ENCODE measurements around the gene DEPDC4. TPM values are rescaled to one million over a fixed set of nuclear protein-coding genes. Genes with fewer than 3 reads are reported as not detected.

DEPDC4 gene
- polyA plus RNA-seq, 1 donor: 7.2 TPM

DNA sequence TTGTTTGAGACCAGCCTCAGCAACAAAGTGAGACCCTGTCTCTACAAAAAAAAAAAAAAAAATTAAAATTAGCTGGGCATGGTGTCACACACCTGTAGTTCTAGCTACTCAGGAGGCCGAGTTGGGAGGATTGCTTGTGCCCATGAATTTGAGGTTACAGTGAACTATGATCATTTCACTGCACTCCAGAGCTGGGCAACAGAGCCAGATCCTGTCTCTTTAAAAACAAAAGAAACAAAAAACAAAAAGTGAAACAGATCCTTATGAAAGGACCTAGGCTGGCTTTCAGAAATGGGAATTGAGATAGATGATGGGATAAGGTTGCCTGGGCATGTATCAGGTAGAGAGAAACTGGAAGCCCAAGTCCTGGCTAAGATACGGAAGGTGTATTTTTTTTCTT is 52.4 kb downstream of the DEPDC4 start:
- DNase-seq: no peak

DNA sequence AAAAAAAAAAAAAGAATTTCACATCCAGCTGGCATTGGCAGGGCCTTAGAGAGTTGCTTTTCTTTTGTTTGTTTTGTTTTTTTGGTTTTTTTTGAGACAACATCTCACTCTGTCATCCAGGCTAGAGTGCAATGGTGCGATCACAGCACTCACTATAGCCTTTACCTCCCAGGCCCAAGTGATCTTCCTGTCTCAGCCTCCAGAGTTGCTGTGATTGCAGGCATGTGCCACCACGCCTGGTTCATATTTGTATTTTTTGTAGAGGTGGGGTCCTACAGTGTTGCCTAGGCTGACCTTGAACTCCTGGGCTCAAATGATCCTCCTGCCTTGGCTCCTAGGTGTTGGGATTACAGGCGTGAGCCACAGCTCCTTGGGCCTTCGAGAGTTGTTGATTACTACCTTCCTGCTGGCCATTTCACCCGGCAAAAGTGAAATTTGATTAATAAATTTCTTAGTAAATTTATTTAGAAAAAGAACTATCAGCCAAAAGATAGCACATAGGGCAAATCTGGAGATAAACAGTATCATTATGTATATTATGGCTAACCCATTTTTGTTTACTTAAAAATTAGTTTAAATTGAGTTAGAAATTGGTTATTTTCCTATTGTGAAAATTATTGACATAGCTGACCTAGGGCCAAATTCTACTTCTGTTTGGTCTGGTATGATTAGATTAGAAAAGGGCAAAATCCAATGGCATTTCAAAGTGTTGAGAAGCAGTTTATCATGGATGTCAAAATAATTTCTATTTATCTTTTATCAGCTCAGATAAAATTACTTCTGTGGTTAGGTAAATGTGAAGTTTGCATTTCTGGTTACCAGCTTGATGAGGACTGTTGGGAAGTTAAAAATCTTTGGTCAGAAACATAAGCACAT is 53.6 kb downstream of the DEPDC4 start:
- no peak for DNase-seq

DNA sequence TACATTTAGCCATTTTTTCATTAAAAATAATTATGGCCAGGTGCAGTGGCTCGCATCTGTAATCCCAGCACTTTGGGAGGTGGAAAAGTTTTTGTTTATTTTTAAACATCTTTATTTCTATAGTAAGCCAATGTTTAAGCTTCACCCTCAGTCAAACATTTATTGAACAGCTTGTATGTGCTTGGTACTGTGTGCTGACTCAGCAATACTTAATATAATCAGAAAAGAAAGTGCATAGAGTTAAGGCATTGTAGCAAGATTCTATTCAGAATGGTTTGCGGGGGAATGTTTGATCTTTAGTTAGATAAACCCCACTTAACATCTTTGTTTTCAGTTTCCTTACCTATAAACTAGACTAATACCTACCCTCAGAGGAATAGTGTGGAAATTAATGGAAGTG is 55.2 kb downstream of the DEPDC4 start:
- DNase-seq: no peak

DNA sequence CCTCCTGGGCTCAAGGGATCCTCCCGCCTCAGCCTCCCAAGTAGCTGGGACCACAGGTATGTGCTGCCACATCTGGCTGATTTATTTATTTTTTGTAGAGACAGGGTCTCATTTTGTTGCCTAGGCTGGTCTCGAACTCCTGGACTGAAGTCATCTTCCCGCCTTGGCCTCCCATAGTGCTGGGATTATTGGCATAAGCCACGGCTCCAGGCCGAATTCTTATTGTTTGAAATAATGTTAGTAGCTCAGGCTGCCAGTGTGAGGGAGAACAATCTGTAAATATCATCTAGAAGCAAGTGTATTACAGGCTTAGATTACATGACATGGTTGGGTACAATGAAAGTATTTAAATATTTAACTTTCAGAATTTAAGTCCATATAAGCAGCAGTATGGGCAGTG is 58.0 kb downstream of the DEPDC4 start:
- DNase-seq: no peak

DNA sequence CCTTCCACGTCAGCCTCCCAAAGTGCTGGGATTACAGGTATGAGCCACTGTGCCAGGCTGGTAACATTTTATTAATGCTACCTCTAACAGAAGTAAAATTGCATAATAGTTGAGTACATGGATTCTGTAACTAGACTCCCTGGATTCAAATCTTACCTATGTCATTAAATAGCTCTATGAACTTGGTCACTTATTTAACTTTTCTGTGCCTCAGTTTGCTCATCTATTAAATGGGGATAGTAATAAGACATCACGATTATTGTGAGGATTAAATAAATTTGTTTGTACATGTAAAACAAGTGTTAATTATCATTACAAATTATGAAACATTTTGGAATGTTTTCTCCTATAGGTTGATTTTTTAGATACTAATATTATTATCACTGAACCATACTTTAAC is 59.6 kb downstream of the DEPDC4 start:
- no peak for DNase-seq

DNA sequence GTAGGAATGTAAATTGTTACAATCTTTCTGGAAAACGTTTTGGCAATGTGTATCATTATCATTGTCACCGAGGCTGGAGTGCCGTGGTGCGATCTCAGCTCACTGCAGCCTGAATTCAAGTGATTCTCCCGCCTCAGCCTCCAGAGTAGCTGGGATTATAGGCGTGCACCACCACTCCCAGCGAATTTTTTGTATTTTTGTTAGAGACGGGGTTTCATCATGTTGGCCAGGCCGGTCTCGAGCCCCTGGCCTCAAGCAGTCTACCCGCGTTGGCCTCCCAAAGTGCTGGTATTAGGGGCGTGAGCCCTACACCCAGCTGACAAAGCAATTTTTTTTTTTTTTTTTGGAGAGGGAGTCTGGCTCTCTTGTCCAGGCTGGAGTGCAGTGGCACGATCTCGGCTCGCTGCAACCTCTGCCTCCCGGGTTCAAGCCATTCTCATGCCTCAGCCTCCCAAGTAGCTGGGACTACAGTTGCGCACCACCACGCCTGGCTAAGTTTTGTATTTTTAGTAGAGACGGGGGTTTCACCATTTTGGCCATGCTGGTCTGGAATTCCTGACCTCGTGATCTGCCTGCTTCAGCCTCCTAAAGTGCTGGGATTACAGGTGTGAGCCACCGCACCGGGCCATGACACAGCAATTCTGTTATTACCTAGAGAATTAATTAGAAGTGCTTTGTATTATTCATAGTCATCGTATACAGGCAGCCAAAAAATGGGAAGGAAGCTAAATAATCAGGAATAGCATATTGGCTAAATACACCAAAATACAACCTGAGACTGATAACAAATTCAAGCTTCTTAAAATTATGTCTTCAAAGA is 65.1 kb downstream of the DEPDC4 start:
- DNase-seq: no peak

DNA sequence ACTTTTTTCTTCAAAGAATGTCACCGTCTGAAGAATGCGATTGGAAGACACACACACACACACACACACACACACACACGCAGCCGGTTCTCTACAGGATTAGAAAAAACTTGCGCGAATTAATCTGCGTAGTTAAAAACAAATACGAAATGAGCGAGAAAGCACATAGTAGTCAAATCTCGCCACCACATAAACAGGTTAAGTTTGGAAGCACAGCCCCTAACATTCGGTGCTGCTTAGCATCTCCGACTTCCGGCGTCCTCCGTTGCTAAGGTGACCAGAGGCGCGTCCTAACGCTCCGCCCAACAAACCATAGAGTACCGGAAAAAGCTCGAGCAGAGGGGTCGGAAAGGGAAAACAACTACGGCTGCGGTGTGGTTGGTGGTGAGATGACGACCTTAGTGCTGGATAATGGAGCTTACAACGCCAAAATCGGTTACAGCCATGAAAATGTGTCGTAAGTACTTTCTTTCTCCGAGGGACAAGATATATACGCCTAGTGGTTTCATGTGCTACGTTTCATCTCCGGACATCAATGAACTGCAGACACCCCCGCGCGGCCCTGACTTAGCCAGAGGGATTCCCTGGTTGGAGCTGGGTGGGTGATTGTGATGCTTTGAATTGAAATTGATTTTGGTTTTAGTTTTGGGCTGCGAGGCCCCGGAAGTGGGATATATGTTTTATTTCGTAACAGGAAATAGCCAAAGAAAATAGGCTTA is 66.3 kb downstream of the DEPDC4 start, which contains the start of gene ACTR6:
Gene ACTR6 (plus strand): TSS at position 353 of the 719 bp plus-strand sequence. CDS start 37 bp downstream, at position 390.
- DNase-seq: peak; percentile 98

DNA sequence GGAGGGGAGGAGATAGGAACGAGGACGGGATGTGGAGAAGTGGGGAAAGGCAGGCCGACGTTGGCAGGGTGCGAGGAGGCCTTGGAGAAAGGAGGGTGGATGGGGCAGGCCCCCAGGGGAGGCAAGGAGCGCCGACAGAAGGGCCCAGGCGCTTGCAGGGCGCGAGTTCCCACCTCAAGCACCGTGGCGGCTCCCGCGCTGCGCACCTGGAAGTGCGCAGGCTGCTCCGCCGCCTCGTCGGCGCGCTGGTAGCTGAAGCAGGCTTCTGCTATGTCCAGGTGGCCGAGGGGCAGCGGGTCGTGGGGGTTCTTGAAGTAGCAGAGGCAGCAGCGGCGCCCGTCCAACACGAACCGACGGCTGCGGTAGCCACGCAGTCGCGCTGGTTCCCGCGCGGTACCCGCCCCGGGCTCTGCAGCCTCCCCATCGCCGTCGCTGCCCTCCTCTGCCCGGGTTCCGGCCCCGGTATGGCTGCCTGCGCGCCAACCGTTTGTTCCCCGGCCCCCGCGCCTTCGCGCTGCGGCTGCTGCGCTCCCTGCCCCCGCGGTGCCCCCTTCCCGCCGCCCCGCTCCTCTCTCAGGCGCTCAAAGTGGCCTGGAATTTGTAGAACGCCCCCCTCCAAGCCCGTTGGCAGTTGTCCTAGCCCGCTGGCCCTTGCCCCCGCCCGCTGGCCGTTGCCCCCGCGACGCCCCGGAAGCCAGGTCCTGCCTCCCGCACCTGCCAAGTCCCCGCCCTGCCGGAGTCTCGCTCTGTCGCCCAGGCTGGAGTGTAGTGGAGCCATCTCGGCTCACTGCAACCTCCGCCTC is 67.3 kb downstream of the DEPDC4 start:
- peak; percentile 45 for DNase-seq

DNA sequence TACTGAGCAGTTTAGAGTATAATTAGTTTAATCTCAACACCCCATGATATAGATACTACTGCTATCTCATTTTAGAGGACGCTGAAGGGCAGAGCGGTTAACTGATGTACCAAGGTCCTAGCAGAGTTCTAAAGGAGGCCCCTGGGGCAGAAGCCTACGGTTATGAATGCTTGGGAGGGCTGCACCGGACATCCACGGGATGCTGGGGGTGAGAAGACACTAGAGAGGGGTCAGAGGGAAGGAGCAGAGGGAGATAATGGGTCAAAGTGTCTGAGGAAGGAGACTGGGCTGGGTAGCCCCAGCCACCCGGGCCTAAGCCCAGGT is 67.9 kb downstream of the DEPDC4 start:
- DNase-seq: no peak

DNA sequence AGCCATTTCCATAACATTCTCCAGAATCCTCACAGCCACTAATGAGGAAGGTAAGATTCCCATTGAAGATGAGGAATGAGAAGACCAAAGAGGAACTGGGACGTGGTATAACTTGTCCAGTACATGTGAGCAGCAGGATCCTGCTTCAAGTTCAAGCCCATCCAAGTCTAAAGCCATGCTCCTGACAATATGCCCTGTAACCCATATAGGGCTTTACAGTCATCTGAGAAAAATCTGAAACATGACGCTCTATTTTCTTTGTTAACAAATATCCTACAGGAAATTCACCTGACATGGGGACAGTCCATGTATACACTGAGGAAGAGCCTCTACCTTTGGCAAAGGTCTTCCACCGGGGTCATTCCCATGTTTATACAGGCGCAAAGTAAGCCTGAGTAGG is 69.4 kb downstream of the DEPDC4 start:
- no peak for DNase-seq

DNA sequence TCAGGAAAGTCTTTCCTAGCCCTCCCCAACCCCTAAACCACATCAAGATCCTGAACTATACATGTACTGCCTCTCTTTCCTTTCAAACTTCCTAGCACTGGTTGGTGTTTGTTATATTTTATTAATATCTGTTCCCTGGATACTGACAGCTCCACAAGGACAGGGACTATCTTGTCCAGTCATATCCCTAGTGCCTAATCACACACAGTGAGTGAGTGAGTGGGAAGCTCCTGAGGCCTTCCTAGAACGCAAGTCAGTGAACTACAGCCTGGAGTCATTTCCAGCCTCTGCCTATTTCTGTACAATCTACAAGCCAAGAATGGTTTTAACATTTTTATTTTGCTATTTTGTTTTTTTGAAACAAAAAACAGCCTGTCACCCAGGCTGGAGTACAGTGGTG is 73.8 kb downstream of the DEPDC4 start:
- no peak for DNase-seq

Other genes with a start within 250 kb of the DEPDC4 start
- gene BLTP3B, start 124.2 kb downstream of the DEPDC4 start, polyA plus RNA-seq (ENCODE audit: insufficient read length): 25.9 TPM
- 39.2 TPM for gene ACTR6, start 66.3 kb downstream of the DEPDC4 start, polyA plus RNA-seq (ENCODE audit: insufficient read length)
- gene SCYL2, start 98 bp upstream of the DEPDC4 start, polyA plus RNA-seq (ENCODE audit: insufficient read length): 67.8 TPM
- 0.35 TPM for gene SLC17A8, start 90.0 kb upstream of the DEPDC4 start, polyA plus RNA-seq (ENCODE audit: insufficient read length)
- 15.0 TPM for gene NR1H4, start 206.8 kb upstream of the DEPDC4 start, polyA plus RNA-seq (ENCODE audit: insufficient read length)

Measured in left kidney (tissue), 2 donors.